GM19035 (cell line): Measurements from ENCODE around the gene CCL8.

Experiments
- ATAC-seq: cut with Tn5 transposase; IDR thresholded peaks from one replicate; pipeline ENCODE4 v1.9.1; 2021; ENCODE audit not compliant: unreplicated experiment

Gene CCL8

GRCh38 chr17:34319039-34319483, at the start of gene CCL8:
TSS of gene CCL8 (plus strand) at chr17:34319435. CDS start at chr17:34319502, 67 bp downstream.
- ATAC-seq = no peak

- ATAC-seq = no peak
These were observed 49.3 kb upstream of the CCL8 start, which contains the start of gene CCL7 for GRCh38 chr17:34269969-34270368. TSS of gene CCL7 (plus strand) at chr17:34270221. CDS start at chr17:34270291, 70 bp downstream.

- ATAC-seq = no peak
These were observed 43.4 kb upstream of the CCL8 start for GRCh38 chr17:34275881-34276280.

- no peak for ATAC-seq
These were observed 42.4 kb upstream of the CCL8 start for GRCh38 chr17:34276826-34277225.

GRCh38 chr17:34283571-34283970, 35.7 kb upstream of the CCL8 start:
- ATAC-seq = no peak

GRCh38 chr17:34285286-34285792, 33.9 kb upstream of the CCL8 start, which contains the start of gene CCL11:
TSS of gene CCL11 (plus strand) at chr17:34285742. CDS start at chr17:34285809, 67 bp downstream.
- no peak for ATAC-seq

- ATAC-seq = no peak
These were observed 31.4 kb upstream of the CCL8 start for GRCh38 chr17:34287875-34288274.

GRCh38 chr17:34290586-34290985, 28.6 kb upstream of the CCL8 start:
- ATAC-seq = no peak

- ATAC-seq = no peak
These were observed 27.4 kb upstream of the CCL8 start for GRCh38 chr17:34291721-34292348.

- ATAC-seq = no peak
These were observed 20.2 kb upstream of the CCL8 start for GRCh38 chr17:34299027-34299426.

- no peak for ATAC-seq
These were observed 19.2 kb upstream of the CCL8 start for GRCh38 chr17:34299956-34300577.

- no peak for ATAC-seq
These were observed 18.4 kb upstream of the CCL8 start for GRCh38 chr17:34300652-34301370.

- no peak for ATAC-seq
These were observed 17.2 kb upstream of the CCL8 start for GRCh38 chr17:34301986-34302385.

GRCh38 chr17:34302636-34303035, 16.6 kb upstream of the CCL8 start:
- ATAC-seq = no peak

- ATAC-seq = no peak
These were observed 15.6 kb upstream of the CCL8 start for GRCh38 chr17:34303606-34304005.

GRCh38 chr17:34305061-34305460, 14.2 kb upstream of the CCL8 start:
- no peak for ATAC-seq

- ATAC-seq = no peak
These were observed 13.6 kb upstream of the CCL8 start for GRCh38 chr17:34305606-34306005.

GRCh38 chr17:34306466-34306865, 12.8 kb upstream of the CCL8 start:
- no peak for ATAC-seq

GRCh38 chr17:34307110-34307509, 12.1 kb upstream of the CCL8 start:
- no peak for ATAC-seq

GRCh38 chr17:34308371-34308770, 10.9 kb upstream of the CCL8 start:
- no peak for ATAC-seq

GRCh38 chr17:34311291-34311690, 7.9 kb upstream of the CCL8 start:
- no peak for ATAC-seq

GRCh38 chr17:34312080-34312479, 7.2 kb upstream of the CCL8 start:
- no peak for ATAC-seq
